Subcutaneous abdominal adipose tissue (tissue), 5 donors: Measurements from ENCODE around the gene MAPK8IP3.

Experiments
- H3K27ac ChIP-seq: one replicate; pipeline ENCODE4 v1.7.0; 2013; ENCODE audit warnings: low read depth, mild to moderate bottlenecking, inconsistent platforms, low read length, moderate library complexity
- H3K27me3 ChIP-seq, 5 donors: one replicate each; pipeline ENCODE4 v1.7.0; 2013; ENCODE audit warnings: low read length in 5 of 5, inconsistent platforms in 1 of 5; ENCODE audit not compliant: control insufficient read depth in 5 of 5, insufficient read depth in 4 of 5
- H3K36me3 ChIP-seq, 5 donors: one replicate each; pipeline ENCODE4 v1.7.0; 2013; ENCODE audit warnings: low read length in 5 of 5; ENCODE audit not compliant: control insufficient read depth in 5 of 5, insufficient read depth in 5 of 5
- H3K4me1 ChIP-seq, 5 donors: one replicate each; pipeline ENCODE4 v1.7.0; 2013; ENCODE audit warnings: low read length in 5 of 5, mild to moderate bottlenecking in 3 of 5, moderate library complexity in 1 of 5; ENCODE audit not compliant: control insufficient read depth in 5 of 5, insufficient read depth in 5 of 5
- H3K4me3 ChIP-seq, 5 donors: one replicate each; pipeline ENCODE4 v1.7.0; 2013; ENCODE audit warnings: low read length in 5 of 5, low read depth in 1 of 5
- H3K9ac ChIP-seq, 5 donors: one replicate each; pipeline ENCODE4 v1.7.0; 2013; ENCODE audit warnings: low read length in 5 of 5, mild to moderate bottlenecking in 4 of 5, moderate library complexity in 3 of 5
- H3K9me3 ChIP-seq, 5 donors: one replicate each; pipeline ENCODE4 v1.7.0; 2013; ENCODE audit warnings: low read length in 5 of 5; ENCODE audit not compliant: control insufficient read depth in 5 of 5
- donor health status: healthy.
- donor health status: healthy.
- donor health status: healthy.
- donor health status: healthy.
- donor health status: healthy.

The MAPK8IP3 gene, protein sequence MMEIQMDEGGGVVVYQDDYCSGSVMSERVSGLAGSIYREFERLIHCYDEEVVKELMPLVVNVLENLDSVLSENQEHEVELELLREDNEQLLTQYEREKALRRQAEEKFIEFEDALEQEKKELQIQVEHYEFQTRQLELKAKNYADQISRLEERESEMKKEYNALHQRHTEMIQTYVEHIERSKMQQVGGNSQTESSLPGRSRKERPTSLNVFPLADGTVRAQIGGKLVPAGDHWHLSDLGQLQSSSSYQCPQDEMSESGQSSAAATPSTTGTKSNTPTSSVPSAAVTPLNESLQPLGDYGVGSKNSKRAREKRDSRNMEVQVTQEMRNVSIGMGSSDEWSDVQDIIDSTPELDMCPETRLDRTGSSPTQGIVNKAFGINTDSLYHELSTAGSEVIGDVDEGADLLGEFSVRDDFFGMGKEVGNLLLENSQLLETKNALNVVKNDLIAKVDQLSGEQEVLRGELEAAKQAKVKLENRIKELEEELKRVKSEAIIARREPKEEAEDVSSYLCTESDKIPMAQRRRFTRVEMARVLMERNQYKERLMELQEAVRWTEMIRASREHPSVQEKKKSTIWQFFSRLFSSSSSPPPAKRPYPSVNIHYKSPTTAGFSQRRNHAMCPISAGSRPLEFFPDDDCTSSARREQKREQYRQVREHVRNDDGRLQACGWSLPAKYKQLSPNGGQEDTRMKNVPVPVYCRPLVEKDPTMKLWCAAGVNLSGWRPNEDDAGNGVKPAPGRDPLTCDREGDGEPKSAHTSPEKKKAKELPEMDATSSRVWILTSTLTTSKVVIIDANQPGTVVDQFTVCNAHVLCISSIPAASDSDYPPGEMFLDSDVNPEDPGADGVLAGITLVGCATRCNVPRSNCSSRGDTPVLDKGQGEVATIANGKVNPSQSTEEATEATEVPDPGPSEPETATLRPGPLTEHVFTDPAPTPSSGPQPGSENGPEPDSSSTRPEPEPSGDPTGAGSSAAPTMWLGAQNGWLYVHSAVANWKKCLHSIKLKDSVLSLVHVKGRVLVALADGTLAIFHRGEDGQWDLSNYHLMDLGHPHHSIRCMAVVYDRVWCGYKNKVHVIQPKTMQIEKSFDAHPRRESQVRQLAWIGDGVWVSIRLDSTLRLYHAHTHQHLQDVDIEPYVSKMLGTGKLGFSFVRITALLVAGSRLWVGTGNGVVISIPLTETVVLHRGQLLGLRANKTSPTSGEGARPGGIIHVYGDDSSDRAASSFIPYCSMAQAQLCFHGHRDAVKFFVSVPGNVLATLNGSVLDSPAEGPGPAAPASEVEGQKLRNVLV (N-terminal part only)

GRCh38 chr16:1705688-1706385 is at the start of gene MAPK8IP3:
Gene MAPK8IP3 (plus strand): TSS chr16:1706195. CDS start chr16:1706340, 145 bp downstream.
- H3K9me3 ChIP-seq: no peaks in the 10 kb centered on the region
- H3K27ac ChIP-seq: peak within 1 kb of the TSS; percentile 80
- H3K4me1 ChIP-seq: peaks cover 13 to 42% (median 40%) of the 10 kb centered on the region in 5 donors
- no peaks in the 10 kb centered on the region for H3K27me3 ChIP-seq
- H3K9ac ChIP-seq: peak within 1 kb of the TSS; percentile 82 to 99 (median 89)
- peaks cover 0 to 13% (median 10%) of the 10 kb centered on the region in 5 donors for H3K36me3 ChIP-seq
- H3K4me3 ChIP-seq: peak within 1 kb of the TSS; percentile 86 to 99 (median 97)

DNA sequence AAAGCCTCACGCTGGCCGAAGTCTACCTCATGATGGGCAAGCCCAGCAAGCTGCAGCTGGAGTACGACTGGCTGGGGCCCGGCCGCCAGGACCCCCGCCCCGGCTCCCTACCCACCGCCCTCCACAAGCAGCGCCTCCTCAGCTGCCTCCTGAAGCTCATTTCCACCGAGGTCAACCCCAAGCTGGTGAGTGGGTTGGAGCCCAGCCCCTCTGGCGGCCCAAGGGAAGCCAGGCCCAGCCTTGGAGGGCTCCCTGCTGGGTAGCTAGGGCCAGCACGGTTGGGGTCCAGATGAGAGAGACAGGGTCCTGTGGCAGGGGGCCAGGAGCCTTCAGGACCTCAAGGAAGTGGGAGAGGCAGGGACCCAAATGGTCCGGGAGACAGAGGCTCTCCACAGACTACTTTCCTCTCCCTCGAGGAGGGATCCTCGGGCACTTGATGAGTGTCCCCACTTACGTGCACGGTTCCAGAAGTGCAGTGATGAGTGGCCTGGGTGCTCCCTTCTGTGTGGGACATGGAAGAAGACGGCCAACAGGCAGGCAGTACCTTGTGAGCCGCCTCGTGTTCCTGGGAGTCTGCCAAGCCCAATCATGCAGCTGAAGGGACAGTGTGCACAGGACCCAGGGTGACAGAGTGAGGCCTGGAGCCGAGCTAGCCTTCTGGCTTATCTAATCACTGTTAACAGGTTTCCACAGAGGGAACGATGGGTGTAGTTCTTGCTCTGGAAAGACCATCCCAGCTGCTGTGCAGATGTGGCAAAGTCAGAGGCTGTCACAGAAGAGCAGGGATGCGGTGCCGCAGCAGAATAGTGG is 49.0 kb upstream of the MAPK8IP3 start:
- no peaks in the 10 kb centered on the region for H3K9me3 ChIP-seq
- H3K27me3 ChIP-seq: no peaks in the 10 kb centered on the region
- H3K4me1 ChIP-seq: peaks cover 0 to 7% (median 0%) of the 10 kb centered on the region in 5 donors
- no peak overlapping the region for H3K4me3 ChIP-seq
- H3K9ac ChIP-seq: no peak overlapping the region
- H3K27ac ChIP-seq: no peak overlapping the region
- H3K36me3 ChIP-seq: peaks cover 2 to 92% (median 79%) of the 10 kb centered on the region in 5 donors

GRCh38 chr16:1657841-1658240 is 48.2 kb upstream of the MAPK8IP3 start:
- Histone ChIP-seq H3K4me1 (peaks cover 0 to 7% (median 0%) of the 10 kb centered on the region in 5 donors), H3K27ac (no peak overlapping the region), H3K36me3 (peaks cover 2 to 92% (median 79%) of the 10 kb centered on the region in 5 donors), H3K9ac (no peak overlapping the region), H3K4me3 (no peak overlapping the region), H3K9me3 (no peaks in the 10 kb centered on the region), H3K27me3 (no peaks in the 10 kb centered on the region)

DNA sequence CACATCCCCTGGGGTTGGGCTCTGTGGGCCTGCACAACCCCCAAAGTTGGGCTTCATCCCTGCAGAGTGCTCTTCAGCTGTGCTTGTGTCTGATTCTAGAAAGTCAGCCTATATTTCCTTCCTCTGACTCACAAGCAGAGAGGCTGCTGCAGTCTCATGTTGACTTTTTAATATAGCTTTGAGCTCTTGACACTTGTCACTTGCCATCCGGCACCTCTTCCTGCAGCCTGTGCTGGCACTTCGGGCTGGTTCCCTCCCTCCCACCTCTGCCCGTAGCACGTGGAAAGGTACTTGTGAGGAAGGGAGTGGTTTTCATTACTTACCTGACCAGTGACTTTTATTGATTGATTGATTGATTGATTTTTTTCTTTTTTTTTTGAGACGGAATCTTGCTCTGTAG is 47.0 kb upstream of the MAPK8IP3 start:
- Histone ChIP-seq H3K4me1 (peaks cover 0 to 7% (median 0%) of the 10 kb centered on the region in 5 donors), H3K27ac (no peak overlapping the region), H3K4me3 (no peak overlapping the region), H3K27me3 (no peaks in the 10 kb centered on the region), H3K36me3 (peaks cover 5 to 96% (median 86%) of the 10 kb centered on the region in 5 donors), H3K9ac (no peak overlapping the region), H3K9me3 (no peaks in the 10 kb centered on the region)

DNA sequence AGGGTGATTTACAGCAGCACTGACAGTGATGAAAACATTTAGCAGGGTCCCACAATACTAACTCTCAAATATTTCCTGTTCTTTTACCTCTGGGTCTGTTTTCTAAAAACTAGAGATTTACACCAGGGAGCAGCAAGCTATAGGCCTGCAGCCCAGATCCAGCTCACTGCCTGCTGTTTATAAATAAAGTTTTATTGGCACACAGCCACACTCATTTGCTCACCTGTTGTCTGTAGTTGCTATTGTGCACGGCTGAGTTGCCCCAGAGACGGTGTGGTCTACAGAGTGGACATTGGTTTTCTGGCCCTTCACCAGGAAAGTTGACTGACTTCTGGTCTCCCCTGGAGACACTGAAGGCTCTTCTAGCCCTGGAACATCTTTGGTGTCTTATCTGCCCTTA is 44.2 kb upstream of the MAPK8IP3 start:
- H3K27ac ChIP-seq: no peak overlapping the region
- no peak overlapping the region for H3K9ac ChIP-seq
- no peaks in the 10 kb centered on the region for H3K4me1 ChIP-seq
- H3K36me3 ChIP-seq: peaks cover 7 to 96% (median 87%) of the 10 kb centered on the region in 5 donors
- no peak overlapping the region for H3K4me3 ChIP-seq
- H3K9me3 ChIP-seq: no peaks in the 10 kb centered on the region
- no peaks in the 10 kb centered on the region for H3K27me3 ChIP-seq

DNA sequence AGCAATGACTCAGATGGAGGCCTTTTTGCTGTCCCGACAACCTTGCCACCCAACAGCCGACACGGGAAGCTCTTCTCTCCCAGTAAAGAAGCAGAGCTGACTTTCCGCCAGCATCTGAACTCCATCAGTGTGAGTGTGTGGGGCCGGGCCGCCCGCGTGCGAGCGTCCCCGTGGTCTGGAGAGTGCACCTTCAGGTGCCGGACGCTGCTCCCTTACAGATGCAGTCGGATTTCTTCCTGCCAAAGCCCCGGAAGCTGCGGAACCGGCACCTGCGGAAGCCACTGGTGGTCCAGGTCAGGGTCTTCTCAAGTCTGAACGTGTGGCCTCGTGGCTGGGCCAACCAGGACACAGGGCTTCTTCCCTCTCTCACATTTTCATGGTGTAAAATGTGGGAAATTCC is 43.5 kb upstream of the MAPK8IP3 start:
- H3K27ac ChIP-seq: no peak overlapping the region
- H3K9ac ChIP-seq: no peak overlapping the region
- no peaks in the 10 kb centered on the region for H3K27me3 ChIP-seq
- H3K4me3 ChIP-seq: no peak overlapping the region
- no peaks in the 10 kb centered on the region for H3K4me1 ChIP-seq
- no peaks in the 10 kb centered on the region for H3K9me3 ChIP-seq
- peaks cover 7 to 96% (median 87%) of the 10 kb centered on the region in 5 donors for H3K36me3 ChIP-seq

DNA sequence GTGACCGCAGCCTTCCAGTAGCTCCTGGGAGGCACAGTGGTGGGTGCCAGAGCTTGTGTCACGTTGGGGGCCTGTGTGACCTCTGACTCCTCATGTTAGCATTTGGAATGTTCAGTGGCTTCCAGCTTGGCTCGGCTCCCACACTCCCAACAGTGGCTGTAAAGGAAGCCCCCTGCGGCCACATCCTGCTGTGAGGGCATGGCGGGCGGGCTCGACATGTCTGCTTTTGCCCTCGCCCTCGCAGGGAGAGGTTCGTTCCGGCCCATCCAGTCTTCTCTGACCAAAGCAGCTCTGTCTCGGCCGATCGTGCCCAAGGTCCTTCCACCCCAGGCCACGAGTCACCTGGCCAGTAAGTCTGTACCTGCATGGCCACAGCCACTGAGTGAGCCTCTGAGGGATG is 40.2 kb upstream of the MAPK8IP3 start:
- H3K36me3 ChIP-seq: peaks cover 5 to 95% (median 90%) of the 10 kb centered on the region in 5 donors
- no peak overlapping the region for H3K4me3 ChIP-seq
- no peak overlapping the region for H3K9ac ChIP-seq
- no peaks in the 10 kb centered on the region for H3K9me3 ChIP-seq
- no peak overlapping the region for H3K27ac ChIP-seq
- H3K4me1 ChIP-seq: no peaks in the 10 kb centered on the region
- H3K27me3 ChIP-seq: no peaks in the 10 kb centered on the region

GRCh38 chr16:1666316-1666715 is 39.7 kb upstream of the MAPK8IP3 start:
- no peaks in the 10 kb centered on the region for H3K9me3 ChIP-seq
- H3K27ac ChIP-seq: no peak overlapping the region
- no peak overlapping the region for H3K4me3 ChIP-seq
- no peaks in the 10 kb centered on the region for H3K27me3 ChIP-seq
- no peak overlapping the region for H3K9ac ChIP-seq
- no peaks in the 10 kb centered on the region for H3K4me1 ChIP-seq
- peaks cover 5 to 96% (median 95%) of the 10 kb centered on the region in 5 donors for H3K36me3 ChIP-seq
